K562 (cell line): ENCODE results near the gene STMP1. TPM values are rescaled to one million over a fixed set of nuclear protein-coding genes. Genes with fewer than 3 reads are reported as not detected.

Experiments
- CREBBP ChIP-seq: IDR thresholded peaks from one replicate; pipeline ENCODE4 v1.6.1; 2012; ENCODE audit warnings: low read depth, mild to moderate bottlenecking, control low read depth, inconsistent platforms, low read length
- PKNOX1 ChIP-seq: fragments of 450-650 bp; IDR thresholded peaks from 2 replicates; pipeline ENCODE4 v1.6.1; 2016
- ZC3H11A ChIP-seq: IDR thresholded peaks from 2 replicates; pipeline ENCODE4 v1.6.1; 2012; ENCODE audit warnings: low read depth, low read length, improper control_type of control experiment
- ZNF511 ChIP-seq: sonication (generic); formaldehyde crosslinking; IDR thresholded peaks from 2 replicates; pipeline ENCODE4 v1.8.0; 2022; ENCODE audit warnings: mild to moderate bottlenecking, missing genetic modification reagents
- ZNF609 ChIP-seq: sonication (generic); formaldehyde crosslinking; IDR thresholded peaks from 2 replicates; pipeline ENCODE4 v1.8.1; 2023; ENCODE audit warnings: missing genetic modification reagents, mild to moderate bottlenecking, borderline replicate concordance
- polyA plus RNA-seq, 8 experiments: library from polyadenylated mRNA; depleted of rRNA in 4 of 8; stranded (reverse) in 5 of 8; unstranded in 3 of 8; fragments of >200 nt; fragmentation: Nextera tagmentation in 2 of 8; fragmentation: Illumina TruSeq in 1 of 8; extraction: Ambion mirVana in 2 of 8; extraction: Trizol in 1 of 8; gene quantifications; 2 replicates each; pipeline versions ENCODE4 v1.2.1 to v1.2.3, GENCODE V29; 2011 to 2014; ENCODE audit warnings: inconsistent platforms in 1 of 8, missing spikeins in 1 of 8
- total RNA-seq, 7 experiments: library from RNA; depleted of rRNA in 6 of 7; stranded (reverse); fragments of >200 nt in 6 of 7; fragmentation: Illumina TruSeq in 2 of 7; extraction: Trizol in 2 of 7; gene quantifications; 2 replicates each; pipeline versions ENCODE4 v1.2.1 to v1.2.3, GENCODE V29; 2011 to 2021; ENCODE audit warnings: low replicate concordance in 1 of 7
- TF ChIP-seq, protein P1 (sequence below): sonication (generic); formaldehyde crosslinking; IDR thresholded peaks from 2 replicates; pipeline ENCODE4 v1.8.1; 2023; ENCODE audit warnings: mild to moderate bottlenecking, missing genetic modification reagents

STMP1 gene
- total and polyA plus RNA-seq, 9 of the 15 experiments (the other 6 are each of a cell fraction or from before 2014, with no cell fraction given) = 10.6 to 249 (median 56.8) TPM

DNA sequence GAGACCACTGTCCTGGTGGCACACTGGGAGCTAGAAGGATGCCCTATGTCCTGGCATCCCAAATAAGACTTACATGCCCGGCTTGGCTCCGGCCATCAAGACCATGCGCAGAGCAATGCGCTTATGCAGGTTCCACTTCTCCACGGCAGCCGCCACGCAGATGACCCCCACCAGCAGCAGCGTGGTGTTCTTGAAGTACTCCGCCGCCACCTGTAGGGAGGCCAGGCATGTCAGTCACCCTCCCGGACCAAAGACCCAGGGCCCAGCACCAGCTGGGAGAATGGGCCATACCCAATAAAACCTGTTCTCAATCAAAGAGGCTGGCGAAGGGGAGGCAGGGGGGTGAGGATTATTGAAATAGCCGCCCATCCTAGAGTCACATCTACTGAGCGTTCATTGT, 45.7 kb downstream of the STMP1 start (continued):
- no peak for TF ChIP-seq CREBBP
- TF ChIP-seq, protein P1, sequence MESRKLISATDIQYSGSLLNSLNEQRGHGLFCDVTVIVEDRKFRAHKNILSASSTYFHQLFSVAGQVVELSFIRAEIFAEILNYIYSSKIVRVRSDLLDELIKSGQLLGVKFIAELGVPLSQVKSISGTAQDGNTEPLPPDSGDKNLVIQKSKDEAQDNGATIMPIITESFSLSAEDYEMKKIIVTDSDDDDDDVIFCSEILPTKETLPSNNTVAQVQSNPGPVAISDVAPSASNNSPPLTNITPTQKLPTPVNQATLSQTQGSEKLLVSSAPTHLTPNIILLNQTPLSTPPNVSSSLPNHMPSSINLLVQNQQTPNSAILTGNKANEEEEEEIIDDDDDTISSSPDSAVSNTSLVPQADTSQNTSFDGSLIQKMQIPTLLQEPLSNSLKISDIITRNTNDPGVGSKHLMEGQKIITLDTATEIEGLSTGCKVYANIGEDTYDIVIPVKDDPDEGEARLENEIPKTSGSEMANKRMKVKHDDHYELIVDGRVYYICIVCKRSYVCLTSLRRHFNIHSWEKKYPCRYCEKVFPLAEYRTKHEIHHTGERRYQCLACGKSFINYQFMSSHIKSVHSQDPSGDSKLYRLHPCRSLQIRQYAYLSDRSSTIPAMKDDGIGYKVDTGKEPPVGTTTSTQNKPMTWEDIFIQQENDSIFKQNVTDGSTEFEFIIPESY (CRISPR knock-in tag) = peak; percentile 99
- peak; percentile 67 for TF ChIP-seq PKNOX1
- TF ChIP-seq ZNF609 (CRISPR knock-in tag) = no peak
- TF ChIP-seq ZC3H11A = no peak
- 0 out of 2 replicates have a peak, but pooled peaks have one; percentile 45 for TF ChIP-seq ZNF511
